A673 (cell line): ENCODE results near the gene LRRTM1.

Experiments
- CTCF ChIP-seq: fragments of 300-800, 200-600 bp; sonication (generic); conservative IDR thresholded peaks from 2 replicates; pipeline ENCODE4 v1.5.1; 2017; ENCODE audit warnings: low read depth, mild to moderate bottlenecking, antibody characterized with exemption, low read length, moderate library complexity, mixed read lengths
- EZH2 ChIP-seq: fragments of 200-600 bp; sonication (generic); IDR thresholded peaks from 2 replicates; pipeline ENCODE4 v1.6.1; 2017; ENCODE audit warnings: borderline replicate concordance, low read depth, mild to moderate bottlenecking, mixed read lengths, antibody characterized with exemption, low read length; ENCODE audit not compliant: poor library complexity, severe bottlenecking

- no peak for TF ChIP-seq CTCF
- no peak for TF ChIP-seq EZH2
These were observed 24.9 kb upstream of the LRRTM1 start for GRCh38 chr2:80329491-80329890.
